ENCODE measurements around the gene KIF26B.

GRCh38 chr1:245685111-245685810 lies 530.5 kb downstream of the KIF26B start:
- TF ChIP-seq CTCF (IDR thresholded peaks at IDR 0.05) (no peak), POLR2A (IDR thresholded peaks at IDR 0.05) (no peak)

Data from body of pancreas (tissue), 4 donors.